Measurements from ENCODE around the gene SNORC.
"Not testable (repeated sequence)": the region's sequence is repeated elsewhere in the genome, so short reads cannot be mapped to it uniquely, and the experiment has no call there.

GRCh38 chr2:232852081-232852480, 18.0 kb upstream of the SNORC start:
- TF ChIP-seq CTCF (conservative IDR thresholded peaks at IDR 0.05 in 1 of 2, IDR thresholded peaks at IDR 0.05 in 1 of 2; ENCODE audit: extremely low read depth in 1 of 2, insufficient read depth in 1 of 2, low read depth in 1 of 2, low read length in 2 of 2); EZH2 (IDR thresholded peaks at IDR 0.05; ENCODE audit: borderline replicate concordance, low read length): not testable (repeated sequence)
